ENCODE results near the gene YJEFN3. TPM values are rescaled to one million over a fixed set of nuclear protein-coding genes. Genes with fewer than 3 reads are reported as not detected.

YJEFN3 gene
- total RNA-seq, 4 donors from 2014 or later = 0.18 to 0.31 TPM; not detected in 2

- H3K4me3 ChIP-seq = no peak overlapping the region
- intact Hi-C loops (cut with DNase I; ENCODE audit: low total_unique reads) = no loop called here
- ATAC-seq (no peak), DNase-seq (no peak)
- H3K27ac ChIP-seq = no peak overlapping the region
- in situ Hi-C loops (cut with MboI; ENCODE audit: low sequenced_read_pairs in 4 of 4) = no loop called here
- no peak for TF ChIP-seq POLR2A (IDR thresholded peaks at IDR 0.05)
- TF ChIP-seq CTCF (IDR thresholded peaks at IDR 0.05 in 4 of 5, conservative IDR thresholded peaks at IDR 0.05 in 1 of 5) = no peak
- no peaks in the 10 kb centered on the region for H3K36me3 ChIP-seq
- no peaks in the 10 kb centered on the region for H3K9me3 ChIP-seq
- no peaks in the 10 kb centered on the region for H3K27me3 ChIP-seq
- H3K4me1 ChIP-seq = no peaks in the 10 kb centered on the region
These were observed 46.7 kb downstream of the YJEFN3 start for GRCh38 chr19:19575411-19575810.

- Histone ChIP-seq H3K4me1 (no peaks in the 10 kb centered on the region), H3K36me3 (no peaks in the 10 kb centered on the region), H3K27ac (no peak overlapping the region), H3K27me3 (no peaks in the 10 kb centered on the region), H3K4me3 (no peak overlapping the region), H3K9me3 (no peaks in the 10 kb centered on the region)
- no peak for ATAC-seq
- no peak for DNase-seq
- TF ChIP-seq CTCF (IDR thresholded peaks at IDR 0.05 in 4 of 5, conservative IDR thresholded peaks at IDR 0.05 in 1 of 5) (no peak), POLR2A (IDR thresholded peaks at IDR 0.05) (no peak)
- intact Hi-C loops (cut with DNase I; ENCODE audit: low total_unique reads) = no loop called here
- in situ Hi-C loops (cut with MboI; ENCODE audit: low sequenced_read_pairs in 4 of 4) = no loop called here
These were observed 49.5 kb downstream of the YJEFN3 start for GRCh38 chr19:19578252-19578651.

- H3K9me3 ChIP-seq = no peaks in the 10 kb centered on the region
- in situ Hi-C loops (cut with MboI; ENCODE audit: low sequenced_read_pairs in 4 of 4) (no loop called here), intact Hi-C loops (cut with DNase I; ENCODE audit: low total_unique reads) (no loop called here)
- no peak overlapping the region for H3K4me3 ChIP-seq
- DNase-seq = no peak
- no peaks in the 10 kb centered on the region for H3K36me3 ChIP-seq
- no peak overlapping the region for H3K27ac ChIP-seq
- TF ChIP-seq POLR2A (IDR thresholded peaks at IDR 0.05) = no peak
- TF ChIP-seq CTCF (IDR thresholded peaks at IDR 0.05 in 4 of 5, conservative IDR thresholded peaks at IDR 0.05 in 1 of 5) = no peak
- H3K4me1 ChIP-seq = no peaks in the 10 kb centered on the region
- no peaks in the 10 kb centered on the region for H3K27me3 ChIP-seq
- no peak for ATAC-seq
These were observed 51.0 kb downstream of the YJEFN3 start for GRCh38 chr19:19579533-19580361.

DNA sequence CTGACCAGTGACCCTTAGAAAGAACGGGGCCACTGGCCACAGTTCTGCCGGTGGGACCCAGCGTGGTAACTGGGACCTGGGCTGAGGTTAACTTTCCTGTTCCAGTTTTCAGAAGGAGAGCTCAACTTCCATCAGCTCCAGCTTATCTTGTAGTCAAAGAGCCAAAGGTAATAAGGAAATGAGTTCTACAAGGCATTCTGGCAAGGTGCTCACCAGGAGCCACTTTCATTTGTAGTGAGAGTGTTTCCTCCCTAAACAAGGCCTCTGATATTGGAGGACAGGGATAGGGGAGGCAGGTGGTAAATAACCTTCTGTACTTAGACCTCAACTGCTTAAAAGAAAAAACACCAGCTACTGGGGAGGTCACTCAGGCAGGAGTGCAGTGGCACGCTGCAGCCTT is 51.7 kb downstream of the YJEFN3 start:
- DNase-seq (no peak), ATAC-seq (no peak)
- in situ Hi-C loops (cut with MboI; ENCODE audit: low sequenced_read_pairs in 4 of 4) = no loop called here
- intact Hi-C loops (cut with DNase I; ENCODE audit: low total_unique reads) = no loop called here
- Histone ChIP-seq H3K36me3 (no peaks in the 10 kb centered on the region), H3K27me3 (no peaks in the 10 kb centered on the region), H3K4me1 (no peaks in the 10 kb centered on the region), H3K4me3 (no peak overlapping the region), H3K9me3 (no peaks in the 10 kb centered on the region), H3K27ac (no peak overlapping the region)
- TF ChIP-seq CTCF (IDR thresholded peaks at IDR 0.05 in 4 of 5, conservative IDR thresholded peaks at IDR 0.05 in 1 of 5) = no peak

DNA sequence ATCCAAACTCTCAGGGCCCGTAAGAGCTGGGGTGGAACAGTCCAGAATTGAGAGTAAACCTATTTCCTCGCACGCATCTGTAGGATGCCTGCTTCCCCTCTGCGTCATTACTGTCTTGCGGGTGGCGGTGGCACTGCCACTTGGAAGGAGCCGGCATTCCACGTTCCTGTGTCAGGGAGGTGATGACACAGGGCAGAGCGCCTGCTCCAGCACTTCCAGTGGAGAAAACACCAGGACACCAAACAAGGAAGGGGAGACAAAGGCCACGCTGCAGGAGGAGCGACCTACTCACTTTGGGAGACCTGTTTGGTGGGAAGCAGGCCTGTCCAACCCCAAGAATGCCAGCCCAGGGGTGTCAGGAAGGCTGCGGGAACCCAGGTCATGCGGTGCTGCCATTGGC is 52.7 kb downstream of the YJEFN3 start:
- intact Hi-C loops (cut with DNase I; ENCODE audit: low total_unique reads) (no loop called here), in situ Hi-C loops (cut with MboI; ENCODE audit: low sequenced_read_pairs in 4 of 4) (no loop called here)
- no peaks in the 10 kb centered on the region for H3K9me3 ChIP-seq
- H3K27ac ChIP-seq = no peak overlapping the region
- TF ChIP-seq POLR2A (IDR thresholded peaks at IDR 0.05) (no peak), CTCF (IDR thresholded peaks at IDR 0.05 in 4 of 5, conservative IDR thresholded peaks at IDR 0.05 in 1 of 5) (no peak)
- no peaks in the 10 kb centered on the region for H3K36me3 ChIP-seq
- DNase-seq (no peak), ATAC-seq (no peak)
- H3K4me1 ChIP-seq = no peaks in the 10 kb centered on the region
- H3K4me3 ChIP-seq = no peak overlapping the region
- H3K27me3 ChIP-seq = no peaks in the 10 kb centered on the region
